Lung (tissue), 12 donors: Measurements from ENCODE around the gene VSTM2B. TPM values are rescaled to one million over a fixed set of nuclear protein-coding genes. Genes with fewer than 3 reads are reported as not detected.

Experiments
- ATAC-seq: fragments of 200-7000 bp; cut with Tn5 transposase; one replicate; pipeline ENCODE4 v1.9.1; 2020; ENCODE audit warnings: moderate number of reproducible peaks; ENCODE audit not compliant: insufficient read depth, low FRiP score
- DNase-seq, 3 donors: peaks; one replicate each; pipeline ENCODE4 v3.0.0-alpha.2; 2013 to 2017
- H3K27ac ChIP-seq, 2 donors: one replicate each; pipeline ENCODE4 v1.5.1; 2013; ENCODE audit warnings: mild to moderate bottlenecking in 2 of 2, moderate library complexity in 2 of 2, control low read depth in 1 of 2, inconsistent platforms in 1 of 2, low read depth in 1 of 2, low read length in 1 of 2
- H3K27me3 ChIP-seq, 3 donors: one replicate each; pipeline ENCODE4 v1.5.1; 2013; ENCODE audit warnings: low read length in 2 of 3; ENCODE audit not compliant: control insufficient read depth in 3 of 3, insufficient read depth in 3 of 3
- H3K36me3 ChIP-seq, 4 donors: one replicate each; pipeline ENCODE4 v1.5.1; 2013; ENCODE audit warnings: low read length in 4 of 4, mild to moderate bottlenecking in 1 of 4, moderate library complexity in 1 of 4; ENCODE audit not compliant: control insufficient read depth in 4 of 4, insufficient read depth in 4 of 4
- H3K4me1 ChIP-seq, 5 donors: one replicate each; pipeline ENCODE4 v1.5.1; 2013; ENCODE audit warnings: low read length in 5 of 5, mild to moderate bottlenecking in 2 of 5, moderate library complexity in 1 of 5; ENCODE audit not compliant: control insufficient read depth in 5 of 5, insufficient read depth in 5 of 5
- H3K4me3 ChIP-seq: one replicate; pipeline ENCODE4 v1.5.1; 2013; ENCODE audit warnings: mild to moderate bottlenecking, control low read depth, moderate library complexity
- H3K9ac ChIP-seq, 2 donors: one replicate each; pipeline ENCODE4 v1.5.1; 2013; ENCODE audit warnings: low read length in 2 of 2, control low read depth in 1 of 2; ENCODE audit not compliant: insufficient read depth in 1 of 2
- H3K9me3 ChIP-seq, 4 donors: one replicate each; pipeline ENCODE4 v1.5.1; 2013; ENCODE audit warnings: low read length in 3 of 4, mild to moderate bottlenecking in 1 of 4, moderate library complexity in 1 of 4; ENCODE audit not compliant: control insufficient read depth in 4 of 4, insufficient read depth in 3 of 4
- CTCF ChIP-seq: IDR thresholded peaks from 2 replicates; pipeline ENCODE4 v1.5.1; 2012; ENCODE audit warnings: mild to moderate bottlenecking; ENCODE audit errors: control extremely low read depth, extremely low read depth
- WGBS, 2 donors: extraction: QIAGEN DNeasy Blood & Tissue Kit; methylation state at CpG; one replicate each; pipeline ENCODE4 v1.1.7; 2013; 5-methylcytosine and 5-hydroxymethylcytosine counted together
- polyA plus RNA-seq, 2 donors: library from polyadenylated mRNA; stranded (reverse); fragments of 200-250 nt; gene quantifications; one replicate each; pipeline ENCODE4 v1.2.1, GENCODE V29; 2013
- total RNA-seq, 2 donors: library from RNA; depleted of rRNA in 1 of 2; stranded (reverse); fragments of >200 nt in 1 of 2; gene quantifications; one replicate each; pipeline ENCODE4 v1.2.1, GENCODE V29; 2014 to 2021
- donor health status: control.
- donor health status: control.
- donor health status: Bipolar disorder and iron deficiency.
- donor health status: healthy.
- donor health status: DM: yes; HTN: yes; CAD: no.

Gene VSTM2B
- total and polyA plus RNA-seq, 4 donors: not detected

GRCh38 chr19:29491995-29492577 is 33.7 kb upstream of the VSTM2B start:
- Histone ChIP-seq H3K27ac (no peak overlapping the region), H3K4me3 (no peak overlapping the region), H3K27me3 (peaks cover 0 to 8% (median 0%) of the 10 kb centered on the region in 3 donors), H3K36me3 (no peaks in the 10 kb centered on the region), H3K9ac (no peak overlapping the region), H3K9me3 (no peaks in the 10 kb centered on the region), H3K4me1 (peaks cover 0 to 9% (median 0%) of the 10 kb centered on the region in 5 donors)
- TF ChIP-seq CTCF: no peak
- WGBS, 2 donors: 33 to 36% methylated on average over 7 of the region's 7 CpGs
- ATAC-seq (no peak), DNase-seq (peak in 2 of 3 donors; percentile 30 to 61)

- Histone ChIP-seq H3K4me3 (no peak overlapping the region), H3K4me1 (peaks cover 0 to 9% (median 0%) of the 10 kb centered on the region in 5 donors), H3K27me3 (peaks cover 0 to 8% (median 0%) of the 10 kb centered on the region in 3 donors), H3K9ac (no peak overlapping the region), H3K9me3 (no peaks in the 10 kb centered on the region), H3K36me3 (no peaks in the 10 kb centered on the region), H3K27ac (no peak overlapping the region)
- no peak for TF ChIP-seq CTCF
- peak; percentile 41 to 77 (median 47) for DNase-seq
- ATAC-seq: no peak
- WGBS, 2 donors: 10 to 15% methylated on average over 7 of the region's 7 CpGs
Observed at GRCh38 chr19:29492769-29493168, 33.0 kb upstream of the VSTM2B start.

GRCh38 chr19:29495091-29495490 is 30.7 kb upstream of the VSTM2B start:
- DNase-seq (no peak), ATAC-seq (no peak)
- Histone ChIP-seq H3K27ac (no peak overlapping the region), H3K9ac (no peak overlapping the region), H3K4me3 (no peak overlapping the region), H3K36me3 (no peaks in the 10 kb centered on the region), H3K9me3 (peaks cover 0 to 2% (median 0%) of the 10 kb centered on the region in 4 donors), H3K27me3 (peaks cover 0 to 4% (median 0%) of the 10 kb centered on the region in 3 donors), H3K4me1 (peaks cover 0 to 9% (median 0%) of the 10 kb centered on the region in 5 donors)
- WGBS, 2 donors: 89 to 93% methylated on average over 4 of the region's 4 CpGs
- no peak for TF ChIP-seq CTCF
